ENCODE results near the gene UNC5C.

The UNC5C gene

GRCh38 chr4:95371476-95372224 lies 177.1 kb downstream of the UNC5C start:
- no peaks in the 10 kb centered on the region for H3K27me3 Mint-ChIP-seq (ENCODE audit: low read depth, poor library complexity)
- no peak for DNase-seq
- TF ChIP-seq, protein P1, sequence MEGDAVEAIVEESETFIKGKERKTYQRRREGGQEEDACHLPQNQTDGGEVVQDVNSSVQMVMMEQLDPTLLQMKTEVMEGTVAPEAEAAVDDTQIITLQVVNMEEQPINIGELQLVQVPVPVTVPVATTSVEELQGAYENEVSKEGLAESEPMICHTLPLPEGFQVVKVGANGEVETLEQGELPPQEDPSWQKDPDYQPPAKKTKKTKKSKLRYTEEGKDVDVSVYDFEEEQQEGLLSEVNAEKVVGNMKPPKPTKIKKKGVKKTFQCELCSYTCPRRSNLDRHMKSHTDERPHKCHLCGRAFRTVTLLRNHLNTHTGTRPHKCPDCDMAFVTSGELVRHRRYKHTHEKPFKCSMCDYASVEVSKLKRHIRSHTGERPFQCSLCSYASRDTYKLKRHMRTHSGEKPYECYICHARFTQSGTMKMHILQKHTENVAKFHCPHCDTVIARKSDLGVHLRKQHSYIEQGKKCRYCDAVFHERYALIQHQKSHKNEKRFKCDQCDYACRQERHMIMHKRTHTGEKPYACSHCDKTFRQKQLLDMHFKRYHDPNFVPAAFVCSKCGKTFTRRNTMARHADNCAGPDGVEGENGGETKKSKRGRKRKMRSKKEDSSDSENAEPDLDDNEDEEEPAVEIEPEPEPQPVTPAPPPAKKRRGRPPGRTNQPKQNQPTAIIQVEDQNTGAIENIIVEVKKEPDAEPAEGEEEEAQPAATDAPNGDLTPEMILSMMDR (IDR thresholded peaks at IDR 0.05): no peak
- no peak overlapping the region for H3K27ac Mint-ChIP-seq
- no peak overlapping the region for H3K4me3 Mint-ChIP-seq
- no peaks in the 10 kb centered on the region for H3K36me3 Mint-ChIP-seq (ENCODE audit: low read depth)
- H3K4me1 Mint-ChIP-seq: peaks cover 1% of the 10 kb centered on the region
- no peaks in the 10 kb centered on the region for H3K9me3 Mint-ChIP-seq

- H3K9me3 Mint-ChIP-seq: no peaks in the 10 kb centered on the region
- no peak overlapping the region for H3K4me3 Mint-ChIP-seq
- H3K27ac Mint-ChIP-seq: no peak overlapping the region
- TF ChIP-seq, protein P1 (IDR thresholded peaks at IDR 0.05): no peak
- H3K27me3 Mint-ChIP-seq (ENCODE audit: low read depth, poor library complexity): no peaks in the 10 kb centered on the region
- no peak for DNase-seq
- H3K4me1 Mint-ChIP-seq: peaks cover 19% of the 10 kb centered on the region
- H3K36me3 Mint-ChIP-seq (ENCODE audit: low read depth): no peaks in the 10 kb centered on the region
Measured at GRCh38 chr4:95367824-95368223, 180.9 kb downstream of the UNC5C start.

DNA sequence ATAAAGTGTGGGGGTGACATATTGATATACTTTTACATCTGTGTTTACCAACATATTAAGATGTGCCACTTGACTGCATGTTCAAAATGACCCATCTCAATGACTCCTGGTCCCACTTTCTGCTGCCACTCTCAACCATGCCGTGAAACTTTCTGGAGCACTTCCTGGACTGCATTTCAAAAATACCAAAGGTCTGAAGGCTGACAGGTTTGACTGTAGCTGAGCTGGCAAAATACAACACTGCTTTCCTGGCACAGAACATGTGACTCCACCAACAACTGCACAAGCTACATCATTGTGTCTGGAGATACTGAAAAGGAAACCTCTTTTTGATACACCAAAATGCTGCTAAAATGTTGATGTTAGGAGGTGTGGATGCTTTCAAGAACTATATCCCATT lies 184.8 kb downstream of the UNC5C start:
- TF ChIP-seq, protein P1 (IDR thresholded peaks at IDR 0.05): no peak
- Mint-ChIP-seq H3K4me3 (no peak overlapping the region), H3K27ac (peak overlapping the region; percentile 72), H3K4me1 (peaks cover 46% of the 10 kb centered on the region), H3K27me3 (ENCODE audit: low read depth, poor library complexity) (peaks cover 4% of the 10 kb centered on the region), H3K36me3 (ENCODE audit: low read depth) (no peaks in the 10 kb centered on the region), H3K9me3 (no peaks in the 10 kb centered on the region)
- no peak for DNase-seq

DNA sequence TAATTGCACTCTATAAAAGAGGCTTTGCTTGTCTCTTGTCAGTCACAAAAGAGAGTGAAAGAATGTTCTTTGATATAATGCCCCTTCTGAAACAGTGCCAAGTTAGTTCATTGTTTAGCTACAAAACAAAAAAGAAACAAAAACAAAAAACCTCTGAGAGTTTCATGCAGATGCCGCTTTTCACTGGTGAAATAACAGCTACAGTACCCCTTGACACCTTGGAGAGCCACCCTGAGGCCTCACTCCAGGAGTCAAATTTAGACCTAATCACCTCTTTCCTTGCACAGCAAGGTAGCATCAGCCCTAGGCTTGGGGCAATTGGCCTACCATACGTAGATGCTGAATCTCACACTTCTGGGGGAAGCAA lies 185.2 kb downstream of the UNC5C start:
- H3K9me3 Mint-ChIP-seq: no peaks in the 10 kb centered on the region
- peak overlapping the region; percentile 72 for H3K27ac Mint-ChIP-seq
- no peaks in the 10 kb centered on the region for H3K36me3 Mint-ChIP-seq (ENCODE audit: low read depth)

DNA sequence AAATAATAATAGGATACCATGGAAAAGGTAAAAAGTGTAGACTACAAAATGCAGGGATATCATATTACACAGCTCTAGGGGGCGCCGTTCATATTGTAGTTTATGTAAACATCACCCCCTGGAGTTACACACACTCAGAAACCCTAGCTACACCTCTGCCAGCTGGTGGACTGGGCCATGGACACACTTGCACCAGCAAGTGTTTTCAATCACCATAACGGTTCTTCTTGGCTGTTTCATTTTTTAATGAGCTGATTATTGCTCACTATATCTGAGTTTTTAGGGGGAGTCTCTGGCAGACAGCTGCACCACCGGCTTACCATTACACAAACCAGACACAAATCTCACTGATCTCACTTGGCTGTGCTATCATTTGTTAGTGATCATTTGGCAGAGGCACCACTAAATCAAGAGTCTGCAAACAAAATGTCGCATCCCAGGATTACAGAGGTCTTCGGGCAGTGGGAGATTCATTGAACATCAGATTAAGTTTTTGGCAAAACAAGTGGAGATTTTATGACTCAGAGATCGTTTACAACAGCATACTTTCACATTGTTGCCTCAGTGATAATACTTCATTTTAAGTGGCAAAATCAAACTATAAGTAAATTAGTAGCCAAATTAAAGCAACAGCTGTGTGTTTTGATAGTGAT lies 185.7 kb downstream of the UNC5C start:
- Mint-ChIP-seq H3K27me3 (ENCODE audit: low read depth, poor library complexity) (peaks cover 4% of the 10 kb centered on the region), H3K9me3 (no peaks in the 10 kb centered on the region), H3K4me1 (peaks cover 52% of the 10 kb centered on the region), H3K27ac (peak overlapping the region; percentile 62), H3K4me3 (no peak overlapping the region), H3K36me3 (ENCODE audit: low read depth) (no peaks in the 10 kb centered on the region)
- TF ChIP-seq, protein P1 (IDR thresholded peaks at IDR 0.05): peak; percentile 24
- peak; percentile 18 for DNase-seq

More for the DNA sequence above, 185.2 kb downstream of the UNC5C start:
- Mint-ChIP-seq H3K4me3 (no peak overlapping the region), H3K4me1 (peaks cover 48% of the 10 kb centered on the region), H3K27me3 (ENCODE audit: low read depth, poor library complexity) (peaks cover 4% of the 10 kb centered on the region)
- TF ChIP-seq, protein P1 (IDR thresholded peaks at IDR 0.05): no peak
- DNase-seq: no peak

Measured in nephron progenitor cell (in vitro differentiated cells).